Stimulated activated CD8-positive, alpha-beta memory T cell treated with anti-CD3 and anti-CD28 coated beads, Interleukin-12 subunit alpha, Interleukin-12 subunit beta, amount 100 ng/mL, for 4 hours (primary cell): Measurements from ENCODE around the gene FAM20B.

Experiments used
- DNase-seq: peaks from one replicate; pipeline ENCODE4 v3.0.0-alpha.2; 2020; ENCODE audit warnings: low read depth

FAM20B gene

GRCh38 chr1:179048339-179049124, 22.8 kb downstream of the FAM20B start:
- no peak for DNase-seq

- DNase-seq = no peak
These were observed 27.1 kb downstream of the FAM20B start for GRCh38 chr1:179052776-179053175.

- DNase-seq = no peak
These were observed 27.8 kb downstream of the FAM20B start for GRCh38 chr1:179053486-179053885.

GRCh38 chr1:179055937-179056336, 30.2 kb downstream of the FAM20B start:
- DNase-seq = no peak

- no peak for DNase-seq
These were observed 33.1 kb downstream of the FAM20B start for GRCh38 chr1:179058487-179059483.

- no peak for DNase-seq
These were observed 35.9 kb downstream of the FAM20B start for GRCh38 chr1:179061360-179062282.

- DNase-seq = no peak
These were observed 40.8 kb downstream of the FAM20B start for GRCh38 chr1:179066471-179066870.

GRCh38 chr1:179077396-179077795, 51.7 kb downstream of the FAM20B start:
- DNase-seq = no peak

- DNase-seq = no peak
These were observed 53.5 kb downstream of the FAM20B start for GRCh38 chr1:179079113-179079761.

GRCh38 chr1:179080866-179081686, 55.4 kb downstream of the FAM20B start:
- DNase-seq = peak; percentile 13

GRCh38 chr1:179081687-179082332, 56.1 kb downstream of the FAM20B start, which contains the start of gene TOR3A:
Gene TOR3A (plus strand): TSS chr1:179082070. CDS start chr1:179082129, 59 bp downstream.
- DNase-seq = peak; percentile 58

GRCh38 chr1:179082333-179082998, 56.8 kb downstream of the FAM20B start:
- peak; percentile 10 for DNase-seq

- DNase-seq = no peak
These were observed 57.3 kb downstream of the FAM20B start for GRCh38 chr1:179082999-179083335.

- no peak for DNase-seq
These were observed 57.8 kb downstream of the FAM20B start for GRCh38 chr1:179083533-179083932.

- DNase-seq = no peak
These were observed 62.0 kb downstream of the FAM20B start for GRCh38 chr1:179087665-179088064.

GRCh38 chr1:179089827-179090482, 64.3 kb downstream of the FAM20B start:
- no peak for DNase-seq

GRCh38 chr1:179090522-179090921, 64.8 kb downstream of the FAM20B start:
- no peak for DNase-seq

GRCh38 chr1:179090923-179091322, 65.2 kb downstream of the FAM20B start:
- no peak for DNase-seq

- DNase-seq = no peak
These were observed 66.0 kb downstream of the FAM20B start for GRCh38 chr1:179091691-179092165.
